HG02623 (cell line): Measurements from ENCODE around the gene DIPK1B.
"Not testable (repeated sequence)": the region's sequence is repeated elsewhere in the genome, so short reads cannot be mapped to it uniquely, and the experiment has no call there.

ENCODE experiments used
- ATAC-seq: cut with Tn5 transposase; IDR thresholded peaks from one replicate; pipeline ENCODE4 v1.9.1; 2021; ENCODE audit warnings: moderate library complexity; ENCODE audit not compliant: unreplicated experiment

Gene DIPK1B

DNA sequence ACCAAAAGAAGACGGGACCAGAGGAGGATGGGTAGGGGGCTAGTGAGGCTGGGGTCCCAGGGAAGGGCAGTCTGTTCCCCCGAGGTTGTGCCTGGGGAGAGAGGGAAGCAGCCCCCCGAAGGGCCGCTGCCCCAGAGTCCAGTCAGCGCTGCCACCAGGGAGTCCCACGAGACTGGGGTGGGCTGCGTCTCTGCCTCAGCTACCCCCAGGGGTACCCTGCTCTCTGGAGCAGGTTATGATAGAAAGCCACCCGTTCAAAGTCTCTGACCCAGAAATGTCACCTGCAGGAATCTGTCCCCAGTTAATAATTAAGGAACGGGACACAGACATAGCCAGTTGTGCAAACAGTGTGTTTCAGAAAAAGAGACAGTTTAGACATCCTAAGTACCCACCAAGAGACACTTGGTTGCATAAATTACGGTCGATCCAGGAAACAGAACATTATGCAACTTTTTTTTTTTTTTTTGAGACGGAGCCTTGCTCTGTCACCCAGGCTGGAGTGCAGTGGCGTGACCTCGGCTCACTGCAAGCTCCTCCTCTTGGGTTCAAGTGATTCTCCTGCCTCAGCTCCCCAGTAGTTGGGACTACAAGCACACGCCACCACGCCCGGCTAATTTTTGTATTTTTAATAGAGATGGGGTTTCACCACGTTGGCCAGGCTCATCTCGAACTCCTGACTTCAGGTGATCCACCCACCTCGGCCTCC, 14.4 kb upstream of the DIPK1B start:
- no peak for ATAC-seq

DNA sequence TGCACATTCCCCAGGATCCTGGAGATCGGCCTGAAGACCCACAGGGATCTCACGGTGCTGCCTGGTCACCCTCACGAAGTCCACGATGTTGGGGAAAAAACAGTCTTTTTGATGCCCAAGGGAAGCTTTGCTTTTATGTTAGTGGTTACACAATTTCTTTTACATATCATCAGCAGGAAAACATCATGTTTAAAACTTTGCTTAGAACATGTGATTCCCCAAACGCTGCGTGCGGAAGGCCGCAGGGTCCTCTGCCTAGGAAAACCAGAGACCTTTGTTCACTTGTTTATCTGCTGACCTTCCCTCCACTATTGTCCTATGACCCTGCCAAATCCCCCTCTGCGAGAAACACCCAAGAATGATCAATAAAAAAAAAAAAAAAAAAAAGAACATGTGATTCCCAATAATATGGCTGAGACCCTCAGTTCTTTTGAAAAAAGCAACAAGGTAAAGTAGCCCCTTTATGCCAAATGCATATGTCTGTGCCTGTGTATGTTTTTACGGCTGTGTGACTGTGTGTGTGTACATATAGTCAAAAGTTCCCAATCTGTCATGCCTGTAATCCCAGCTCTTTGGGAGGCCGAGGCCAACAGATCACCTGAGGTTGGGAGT, 13.6 kb upstream of the DIPK1B start:
- no peak for ATAC-seq

DNA sequence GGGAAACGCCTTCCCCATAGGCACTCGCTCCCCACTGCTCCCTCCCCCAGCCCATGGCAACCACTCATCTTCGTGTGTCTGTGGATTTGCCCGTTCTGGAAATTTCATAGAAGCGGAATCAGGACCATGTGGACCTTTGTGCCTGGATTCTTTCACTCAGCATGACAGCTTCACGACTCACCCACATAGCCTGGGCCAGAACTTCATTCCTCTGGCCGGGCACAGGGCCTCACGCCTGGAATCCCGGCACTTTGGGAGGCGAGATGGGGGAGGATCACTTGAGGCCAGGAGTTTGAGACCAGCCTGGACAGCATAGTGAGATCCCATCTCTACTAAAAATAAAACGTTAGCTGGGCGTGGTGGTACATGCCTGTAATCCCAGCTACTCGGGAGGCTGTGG, 12.1 kb upstream of the DIPK1B start:
- ATAC-seq = no peak

DNA sequence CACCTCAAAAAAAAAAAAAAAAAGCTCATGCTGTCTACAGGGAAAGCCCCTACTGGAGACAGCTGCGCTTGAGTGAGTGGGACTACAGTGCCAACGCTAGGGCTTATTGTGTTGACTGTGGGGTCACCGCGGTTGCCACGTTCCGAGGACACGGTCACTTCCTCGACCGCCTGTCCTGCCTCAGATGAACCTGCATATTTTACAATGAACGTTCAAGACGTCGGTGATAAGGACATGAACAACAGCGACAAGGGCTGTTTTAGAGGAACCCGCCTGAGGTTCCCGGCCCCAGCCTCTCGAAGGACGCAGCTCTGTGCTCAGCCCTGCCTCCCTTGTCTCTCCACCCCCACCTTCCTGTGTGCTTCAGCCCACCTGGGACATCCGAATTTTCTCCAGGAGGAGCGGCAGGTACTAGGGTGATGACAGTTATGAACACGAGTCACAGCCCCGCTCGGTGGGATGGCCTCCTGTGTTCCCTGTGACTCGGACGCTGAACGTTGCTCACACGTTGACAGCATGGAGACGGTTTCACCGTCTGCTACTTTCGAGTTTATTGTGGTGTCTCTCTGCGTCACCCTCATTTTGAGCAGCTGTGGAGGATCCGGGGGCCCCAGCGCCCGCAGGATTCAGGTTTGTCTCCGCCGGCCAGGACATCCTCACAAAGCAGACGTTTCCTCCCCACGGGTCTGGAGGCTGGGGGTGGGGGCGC, 11.3 kb upstream of the DIPK1B start:
- no peak for ATAC-seq

DNA sequence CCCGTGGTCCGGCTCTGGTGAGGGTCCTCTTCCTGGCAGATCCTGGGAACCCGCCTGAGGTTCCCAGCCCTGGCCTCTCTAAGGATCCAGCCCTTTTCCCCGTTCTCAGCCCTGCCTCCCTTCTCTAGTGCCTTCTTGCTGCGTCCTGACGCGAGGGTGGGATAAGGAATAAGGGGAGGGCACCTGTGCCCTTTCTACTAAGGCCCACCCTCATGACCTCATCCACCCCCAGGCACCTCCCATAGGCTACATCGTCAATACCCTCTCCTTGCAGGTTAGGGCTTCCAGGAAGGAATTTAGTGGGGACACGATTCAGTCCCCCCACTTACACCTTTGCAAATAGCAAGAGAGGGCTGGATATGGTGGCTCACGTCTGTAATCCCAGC, 10.7 kb upstream of the DIPK1B start:
- no peak for ATAC-seq

DNA sequence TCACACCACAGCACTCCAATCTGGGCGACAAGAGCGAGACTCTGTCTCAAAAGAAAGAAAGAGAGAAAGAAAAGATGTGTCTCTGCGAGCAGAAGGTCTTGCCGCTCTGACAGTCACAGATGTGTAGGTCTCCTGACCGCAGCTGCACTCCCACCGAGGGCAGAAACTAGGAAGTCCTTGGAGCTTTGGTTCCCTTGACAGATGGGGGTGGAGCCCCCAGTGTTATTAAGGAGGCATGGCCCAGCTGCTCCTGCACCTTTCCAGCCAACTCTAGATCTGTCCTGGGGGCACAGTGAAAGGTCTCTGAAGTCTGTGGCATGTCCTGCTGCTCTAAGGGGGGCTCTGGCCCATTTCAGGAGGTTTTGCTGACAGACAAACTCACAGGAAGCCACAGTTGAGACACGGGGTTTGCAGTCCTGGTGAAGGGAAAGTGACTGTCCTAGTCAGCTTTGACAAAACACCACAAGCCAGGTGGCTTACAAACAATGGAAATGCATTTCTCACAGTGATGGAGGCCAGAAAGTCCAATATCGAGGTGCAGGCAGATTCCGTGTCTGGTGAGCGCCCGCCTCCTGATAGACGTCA, 9.0 kb upstream of the DIPK1B start:
- no peak for ATAC-seq

DNA sequence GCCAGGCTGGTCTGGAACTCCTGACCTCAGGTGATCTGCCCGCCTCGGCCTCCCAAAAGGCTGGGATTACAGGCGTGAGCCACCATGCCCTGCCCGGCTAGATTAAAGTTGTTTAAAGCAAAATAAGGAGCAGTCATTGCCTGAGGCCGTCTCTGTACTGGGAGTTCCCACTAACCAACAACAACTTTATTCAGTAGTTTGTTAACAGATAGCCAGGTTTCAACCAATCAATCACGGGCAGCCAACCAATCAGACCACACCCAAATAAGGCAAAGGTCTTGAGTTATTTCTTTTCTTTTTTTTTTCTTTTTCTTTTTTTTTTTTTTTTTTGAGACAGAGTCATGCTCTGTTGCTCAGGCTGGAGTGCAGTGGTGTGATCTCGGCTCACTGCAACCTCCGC, 7.6 kb upstream of the DIPK1B start:
- ATAC-seq = not testable (repeated sequence)

DNA sequence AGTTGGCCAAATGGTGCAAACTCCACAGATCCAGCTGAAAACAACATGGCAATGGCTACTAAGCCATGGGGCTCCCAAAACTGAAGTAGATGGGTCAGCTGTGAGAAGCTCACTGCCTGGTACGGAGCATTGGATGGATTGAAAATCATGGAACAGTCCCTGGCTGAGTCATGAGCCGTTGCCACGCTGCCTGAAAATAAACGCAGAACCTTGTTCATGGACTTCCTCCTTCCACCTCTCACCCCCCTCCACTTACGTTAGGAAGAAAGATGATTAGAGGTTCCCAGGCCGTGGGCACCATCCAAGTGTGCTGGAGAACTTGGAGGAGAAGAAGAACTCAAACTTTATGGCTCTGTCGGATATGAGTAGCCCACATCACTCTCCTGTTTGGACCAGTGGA, 6.8 kb upstream of the DIPK1B start:
- ATAC-seq = no peak

DNA sequence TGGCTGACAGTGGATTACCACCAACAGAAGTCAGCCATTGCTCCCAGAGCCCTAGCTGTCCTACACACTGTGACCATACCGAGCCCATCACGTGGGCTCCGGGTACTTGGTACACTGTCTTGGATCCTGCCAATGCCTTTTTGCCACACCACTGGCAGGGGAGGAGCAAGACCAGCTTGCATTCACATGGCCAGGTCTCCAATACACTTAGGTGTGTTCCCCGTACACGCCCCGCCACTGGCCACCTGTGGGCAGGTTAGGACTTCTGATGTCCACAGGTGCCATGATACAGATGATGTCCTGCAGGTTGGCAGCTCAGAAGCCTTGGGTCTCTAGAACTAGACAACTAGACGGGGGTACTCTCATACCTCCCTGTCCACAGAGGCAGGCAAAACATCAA, 5.4 kb upstream of the DIPK1B start:
- ATAC-seq = no peak

DNA sequence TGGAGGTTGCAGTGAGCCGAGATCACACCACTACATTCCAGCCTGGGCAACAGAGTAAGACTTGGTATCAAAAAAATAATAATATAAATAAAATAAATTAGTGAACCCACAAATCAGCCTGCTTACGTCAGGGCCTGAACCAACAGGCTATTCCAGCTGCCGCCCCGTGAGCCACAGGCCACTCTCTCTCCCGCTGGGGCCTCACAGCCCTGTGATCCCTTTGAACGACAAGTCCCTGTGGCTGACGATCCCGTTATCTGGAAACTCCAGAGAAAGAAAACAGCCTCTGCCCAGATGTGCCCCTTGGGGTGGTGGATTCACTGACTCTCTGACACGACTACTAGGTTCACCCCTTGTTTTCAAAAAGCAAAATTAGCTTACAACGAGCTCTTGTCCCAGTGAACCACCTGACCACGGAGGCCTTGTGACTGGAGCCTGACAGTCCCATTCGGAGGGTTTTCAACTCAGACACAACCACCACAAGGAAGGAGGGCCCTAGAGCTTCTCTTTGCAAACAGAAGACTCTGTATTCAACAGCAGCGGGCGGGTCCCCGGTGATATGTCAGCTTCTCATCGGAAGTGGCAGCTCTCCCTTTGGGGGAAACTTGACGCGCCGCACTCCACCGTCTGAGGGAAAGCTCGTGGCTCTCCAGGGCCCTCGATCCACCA, 4.4 kb upstream of the DIPK1B start:
- no peak for ATAC-seq

DNA sequence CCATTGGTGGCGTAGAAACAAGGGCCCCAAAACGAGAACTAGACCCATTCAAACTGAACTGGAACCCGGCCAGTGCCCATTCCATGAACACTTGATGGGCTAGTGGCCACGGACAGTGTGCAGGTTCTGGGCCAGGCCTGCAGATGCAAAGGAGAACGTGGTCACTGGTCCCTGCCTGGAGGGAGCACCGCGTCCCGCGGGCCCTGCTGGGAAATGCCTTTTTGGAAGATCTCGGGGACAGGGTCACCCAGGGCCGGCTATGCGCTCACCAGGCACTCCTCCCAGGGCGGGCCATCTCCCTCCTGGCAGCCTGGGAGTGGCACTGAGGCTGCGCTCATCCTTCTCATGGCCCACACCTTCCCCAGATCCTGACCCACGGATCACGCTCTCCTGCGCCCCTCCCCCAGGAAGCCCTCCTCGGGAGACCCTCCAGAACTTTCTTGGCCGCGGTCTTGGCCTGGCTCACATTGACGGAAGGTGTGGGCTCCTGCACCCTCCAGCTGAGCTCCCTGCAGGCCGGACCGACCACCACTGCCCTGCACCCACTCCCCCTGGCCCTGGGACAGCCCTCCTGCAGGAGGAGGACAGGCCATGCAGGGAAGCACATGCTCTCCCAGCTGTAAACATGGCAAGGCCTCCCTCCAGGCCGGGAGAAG, 2.8 kb upstream of the DIPK1B start:
- no peak for ATAC-seq

DNA sequence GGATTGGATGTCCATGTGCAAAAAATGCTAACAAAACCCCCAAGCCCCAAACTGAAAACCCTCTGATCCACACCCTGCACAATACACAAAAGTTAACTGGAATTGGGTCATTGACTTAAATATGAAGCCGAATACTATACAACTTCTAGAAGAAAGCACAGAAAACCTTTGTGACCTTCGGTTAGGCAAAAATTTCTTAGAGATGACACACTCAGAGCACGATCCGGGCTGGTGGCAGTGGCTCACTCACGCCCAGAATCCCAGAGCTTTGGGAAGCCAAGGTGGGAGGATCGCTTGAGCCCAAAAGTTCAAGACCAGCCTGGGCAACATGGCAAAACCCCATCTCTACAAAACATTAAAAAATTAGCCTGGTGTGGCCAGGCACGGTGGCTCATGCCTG, 1.8 kb upstream of the DIPK1B start:
- no peak for ATAC-seq

DNA sequence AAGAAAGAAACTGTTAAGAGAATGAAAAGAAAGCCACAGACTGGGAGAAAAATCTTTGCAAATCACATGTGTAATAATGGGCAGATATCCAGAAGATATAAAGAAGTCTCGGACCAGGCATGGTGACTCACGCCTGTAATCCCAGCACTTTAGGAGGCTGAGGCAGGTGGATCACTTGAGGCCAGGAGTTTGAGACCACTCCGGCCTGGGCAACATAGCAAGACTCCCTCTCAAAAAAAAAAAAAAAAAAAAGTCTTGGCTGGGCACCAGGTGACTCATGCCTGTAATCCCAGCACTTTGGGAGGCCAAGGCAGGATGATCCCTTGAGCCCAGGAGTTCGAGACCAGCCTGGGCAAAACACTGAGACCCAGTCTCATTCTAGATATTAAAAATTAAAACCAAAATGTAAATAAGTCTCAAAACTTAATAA, 1.1 kb upstream of the DIPK1B start:
- ATAC-seq = not testable (repeated sequence)

DNA sequence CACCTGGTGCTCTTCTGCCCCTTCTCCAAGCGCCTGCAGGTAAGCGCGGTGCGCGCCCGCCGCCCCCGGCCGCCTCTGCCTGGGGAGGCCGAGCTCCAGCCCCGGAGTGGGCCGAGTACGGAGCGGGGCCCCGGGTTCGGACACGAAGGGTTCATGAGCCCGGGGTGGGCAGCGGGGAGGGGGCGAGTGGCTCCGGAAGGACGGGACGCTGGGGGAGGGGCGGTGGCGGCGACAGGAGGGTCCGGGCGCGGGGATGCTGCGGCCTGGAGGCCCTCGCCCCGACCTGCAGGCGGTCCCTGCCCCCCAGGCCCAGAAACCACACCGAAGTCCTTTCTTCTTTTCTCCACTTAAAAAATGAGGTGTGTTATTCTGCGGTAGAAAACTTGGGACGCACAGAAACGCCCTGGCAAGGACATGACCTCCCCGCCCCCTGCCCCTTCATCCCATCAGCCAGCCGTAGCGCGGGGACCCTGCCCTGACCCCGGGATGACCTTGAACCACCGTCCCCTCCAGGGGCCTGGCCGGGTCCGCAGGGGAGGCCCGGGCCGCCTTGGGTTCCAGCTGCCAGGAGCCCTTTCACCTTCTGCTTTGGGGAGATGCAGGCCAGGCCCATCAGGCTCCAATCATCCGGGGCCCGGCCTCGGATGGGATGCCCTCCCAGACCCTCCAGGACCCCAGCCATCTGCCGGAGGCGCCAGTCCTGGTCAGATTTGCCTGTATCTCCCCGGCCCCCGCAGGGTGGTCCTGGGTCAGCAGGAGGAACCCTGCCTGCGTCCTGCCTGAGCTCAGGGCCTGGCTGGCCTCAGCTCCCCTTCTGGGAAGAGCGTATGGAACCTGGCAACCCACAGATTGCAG, 545 bp downstream of the DIPK1B start:
- ATAC-seq = no peak

DNA sequence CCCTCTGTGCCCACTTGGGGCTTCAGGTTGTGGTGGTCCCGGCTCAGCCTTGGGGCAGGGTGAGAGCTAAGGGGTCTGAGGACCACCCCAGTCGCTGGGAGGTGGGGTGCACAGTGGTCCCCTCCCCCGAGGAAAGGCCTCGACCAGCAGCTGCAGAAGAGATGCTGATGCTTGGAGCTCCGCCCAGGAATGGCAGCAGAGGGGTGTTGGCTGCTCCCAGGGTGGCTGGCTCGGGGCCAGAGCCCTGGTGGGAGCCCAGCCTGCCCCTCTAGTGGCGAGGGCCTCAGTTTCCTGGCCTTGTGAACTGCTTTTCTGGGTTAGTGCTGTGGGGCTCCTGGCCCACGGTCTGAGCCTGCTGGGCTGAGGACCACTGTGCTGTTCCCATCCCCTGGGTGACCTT, 1.2 kb downstream of the DIPK1B start:
- no peak for ATAC-seq

DNA sequence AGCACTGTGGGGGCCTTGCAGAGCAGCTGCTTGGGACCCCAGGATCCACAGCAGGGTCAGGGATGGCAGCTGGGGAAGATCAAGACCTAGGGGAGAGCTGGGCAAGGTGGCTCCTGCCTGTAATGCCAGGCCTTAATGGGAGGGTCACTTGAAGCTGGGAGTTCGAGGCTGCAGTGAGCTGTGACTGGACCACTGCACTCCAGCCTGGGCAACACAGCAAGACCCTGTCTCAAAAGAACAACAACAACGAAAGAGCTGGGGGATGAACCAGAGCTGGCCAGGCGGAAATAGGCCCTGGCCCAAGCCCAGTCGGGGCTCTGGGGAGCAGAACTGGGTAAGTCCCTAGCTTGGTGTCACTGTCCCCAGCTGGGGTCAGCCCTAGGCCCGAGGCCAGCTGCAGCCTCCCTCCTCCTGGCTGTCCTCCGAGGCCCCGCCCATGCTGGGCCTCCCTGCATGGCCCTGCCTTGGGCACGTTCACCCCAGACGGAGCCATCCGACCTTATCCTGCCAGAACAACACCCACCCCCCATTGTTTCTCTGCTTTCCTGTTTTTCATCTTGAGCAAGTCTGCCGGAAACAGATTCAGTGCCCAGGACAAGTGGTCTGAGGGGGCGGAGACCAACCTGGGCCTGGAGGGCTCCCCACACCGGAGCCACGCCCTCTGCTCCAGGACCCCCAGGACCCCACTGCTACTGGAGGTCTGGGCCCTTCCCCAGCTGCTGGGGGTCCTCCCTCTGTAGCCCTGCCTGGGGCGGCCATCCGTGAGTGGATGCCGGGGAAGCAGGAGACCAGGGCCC, 1.9 kb downstream of the DIPK1B start:
- no peak for ATAC-seq

DNA sequence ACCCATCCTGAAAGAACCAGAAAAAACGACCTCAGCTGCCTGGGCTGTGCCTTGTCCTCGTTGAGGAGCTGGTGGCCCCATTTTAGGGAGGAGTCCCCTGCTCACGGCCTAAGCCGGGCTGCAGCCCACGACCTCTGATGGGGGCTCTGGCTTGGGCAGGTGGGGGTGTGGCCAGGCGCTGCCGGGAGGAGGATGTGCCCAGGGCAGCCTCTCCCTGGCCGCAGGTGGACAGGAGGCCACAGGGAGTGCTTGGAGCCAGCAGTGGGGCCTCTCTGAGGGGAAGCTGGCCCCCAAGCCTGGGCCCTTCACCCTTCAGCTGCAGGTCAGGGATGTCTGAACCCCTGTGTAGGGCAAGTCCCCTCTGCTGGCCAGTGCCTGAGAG, 2.5 kb downstream of the DIPK1B start:
- ATAC-seq = no peak

DNA sequence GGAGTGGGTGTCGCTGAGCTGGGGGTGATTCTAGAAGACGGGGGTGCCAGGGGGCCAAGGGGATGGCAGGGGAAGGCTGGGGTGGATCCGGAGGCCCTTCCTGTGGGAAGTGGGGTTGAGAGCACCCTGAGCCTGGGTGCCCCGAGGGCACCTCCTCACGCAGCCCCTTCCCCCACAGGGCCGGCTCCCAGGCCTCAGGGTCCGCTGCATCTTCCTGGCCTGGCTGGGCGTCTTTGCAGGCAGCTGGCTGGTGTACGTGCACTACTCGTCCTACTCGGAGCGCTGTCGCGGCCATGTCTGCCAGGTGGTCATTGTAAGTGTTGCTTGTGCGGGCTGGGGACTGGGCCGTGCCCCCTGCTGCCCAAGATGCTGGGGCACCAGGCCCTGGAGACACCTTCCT, 5.0 kb downstream of the DIPK1B start:
- no peak for ATAC-seq
